OCI-LY7 (cell line): ENCODE measurements around the gene SUN5.

Source experiments
- CTCF ChIP-seq: fragments of 200-600 bp; sonication (generic); conservative IDR thresholded peaks from 2 replicates; pipeline ENCODE4 v1.5.1; 2014; ENCODE audit warnings: mild to moderate bottlenecking, antibody characterized with exemption, low read length, moderate library complexity, mixed read lengths
- EZH2phosphoT487 ChIP-seq: fragments of 200-600 bp; sonication (generic); IDR thresholded peaks from 2 replicates; pipeline ENCODE4 v1.6.1; 2018; ENCODE audit warnings: low read depth, borderline replicate concordance, mild to moderate bottlenecking, mixed run types, antibody characterized with exemption, low read length, moderate library complexity, mixed read lengths

GRCh38 chr20:33007376-33008335 lies 3.4 kb upstream of the SUN5 start, which contains the start of gene BPIFB2:
- TF ChIP-seq EZH2phosphoT487 (no peak), CTCF (no peak)
